Keratinocyte (primary cell): Measurements from ENCODE around the gene DDX51. TPM values are rescaled to one million over a fixed set of nuclear protein-coding genes. Genes with fewer than 3 reads are reported as not detected.

Experiments used
- DNase-seq: peaks from one replicate; pipeline ENCODE4 v3.0.0-alpha.2; 2011; ENCODE audit warnings: low read depth, missing footprints, low spot score
- FAIRE-seq: peaks from 2 replicates; lab custom pipeline; 2011; peaks lifted over from hg19 to GRCh38; lab: Jason Lieb, UNC
- H2AFZ ChIP-seq: 2 replicates; pipeline ENCODE4 v1.6.0; 2012; ENCODE audit warnings: low read length, control low read depth, inconsistent platforms; ENCODE audit not compliant: control insufficient read depth
- H3K27ac ChIP-seq: 2 replicates; pipeline ENCODE4 v1.5.1; 2011; ENCODE audit warnings: low read length; ENCODE audit not compliant: control insufficient read depth, insufficient read depth
- H3K27me3 ChIP-seq: 3 replicates; pipeline ENCODE4 v1.6.0; 2011; ENCODE audit warnings: low read length; ENCODE audit not compliant: control insufficient read depth, insufficient read depth; ENCODE audit errors: extremely low read depth
- H3K36me3 ChIP-seq, 2 experiments: 2 replicates in 1 of 2; 3 replicates in 1 of 2; pipeline ENCODE4 v1.5.1; 2011; ENCODE audit warnings: low read length in 2 of 2, mild to moderate bottlenecking in 1 of 2; ENCODE audit not compliant: control insufficient read depth in 2 of 2, insufficient read depth in 2 of 2; ENCODE audit errors: extremely low read depth in 1 of 2
- H3K4me1 ChIP-seq: 3 replicates; pipeline ENCODE4 v1.5.1; 2011; ENCODE audit warnings: low read length; ENCODE audit not compliant: control insufficient read depth, insufficient read depth; ENCODE audit errors: extremely low read depth
- H3K4me2 ChIP-seq: 3 replicates; pipeline ENCODE4 v1.6.0; 2011; ENCODE audit warnings: low read depth, low read length; ENCODE audit not compliant: control insufficient read depth, insufficient read depth; ENCODE audit errors: extremely low read depth
- H3K4me3 ChIP-seq, 3 experiments: fragments of 200-600 bp in 1 of 3; sonication (generic) in 1 of 3; 2 replicates in 2 of 3; 3 replicates in 1 of 3; pipeline ENCODE4 v1.5.1; 2011 to 2016; ENCODE audit warnings: low read length in 3 of 3, mild to moderate bottlenecking in 3 of 3, control low read depth in 2 of 3, inconsistent platforms in 1 of 3, low read depth in 1 of 3, mixed read lengths in 1 of 3, mixed run types in 1 of 3, moderate library complexity in 1 of 3; ENCODE audit not compliant: control insufficient read depth in 2 of 3, insufficient read depth in 2 of 3; ENCODE audit errors: extremely low read depth in 1 of 3
- H3K79me2 ChIP-seq: 2 replicates; pipeline ENCODE4 v1.6.0; 2012; ENCODE audit warnings: low read length; ENCODE audit not compliant: control insufficient read depth, insufficient read depth
- H3K9ac ChIP-seq: 3 replicates; pipeline ENCODE4 v1.6.0; 2011; ENCODE audit warnings: low read length; ENCODE audit not compliant: control insufficient read depth, insufficient read depth; ENCODE audit errors: extremely low read depth
- H3K9me1 ChIP-seq: 3 replicates; pipeline ENCODE4 v1.6.0; 2011; ENCODE audit warnings: low read length; ENCODE audit not compliant: control insufficient read depth, insufficient read depth; ENCODE audit errors: extremely low read depth
- H3K9me3 ChIP-seq: 2 replicates; pipeline ENCODE4 v1.5.1; 2012; ENCODE audit warnings: low read depth, low read length; ENCODE audit not compliant: control insufficient read depth
- H4K20me1 ChIP-seq: 3 replicates; pipeline ENCODE4 v1.6.0; 2011; ENCODE audit warnings: low read length; ENCODE audit not compliant: control insufficient read depth, insufficient read depth; ENCODE audit errors: extremely low read depth
- CTCF ChIP-seq, 3 experiments: IDR thresholded peaks in 1 of 3; conservative IDR thresholded peaks in 1 of 3; optimal IDR thresholded peaks in 1 of 3; 2 replicates in 2 of 3; 3 replicates in 1 of 3; pipeline versions ENCODE3 to v1.5.1; 2011; ENCODE audit warnings: low read length in 3 of 3, mild to moderate bottlenecking in 3 of 3, moderate library complexity in 2 of 3, control low read depth in 1 of 3, inconsistent platforms in 1 of 3; ENCODE audit not compliant: insufficient read depth in 2 of 3; ENCODE audit errors: extremely low read depth in 1 of 3
- EZH2 ChIP-seq: IDR thresholded peaks from one replicate; pipeline ENCODE4 v1.6.1; 2012; ENCODE audit warnings: inconsistent platforms, mild to moderate bottlenecking, low read length, moderate library complexity
- dilution Hi-C: fragments of 300-500 bp; cut with MboI; formaldehyde crosslinking; loops from one replicate; pipeline ENCODE4 v1.7.0; 2020; ENCODE audit warnings: low sequenced_read_pairs; ENCODE audit not compliant: extremely low pct_ligation_motif_present
- polyA plus RNA-seq, 5 experiments: library from polyadenylated mRNA; depleted of rRNA in 3 of 5; stranded (reverse) in 3 of 5; stranded (forward) in 1 of 5; unstranded in 1 of 5; fragments of >200 nt; gene quantifications; 1 replicate in 1 of 5; 2 replicates in 3 of 5; 3 replicates in 1 of 5; pipeline versions ENCODE4 v1.2.1 to v1.2.3, GENCODE V29; 2011 to 2012; ENCODE audit warnings: missing spikeins in 2 of 5, low read depth in 1 of 5, low replicate concordance in 1 of 5

Gene DDX51
- polyA plus RNA-seq, 1 donor (not counting 4 experiments of a cell fraction or from before 2014, with no cell fraction given) = 7.4 TPM

- no peaks in the 10 kb centered on the region for H3K27me3 ChIP-seq
These were observed 4.4 kb upstream of the DDX51 start for GRCh38 chr12:132148368-132149045.

GRCh38 chr12:132147423-132148367, 3.6 kb upstream of the DDX51 start:
- peaks cover 14% of the 10 kb centered on the region for H3K4me1 ChIP-seq
- FAIRE-seq (no peak), DNase-seq (no peak)
- TF ChIP-seq CTCF (optimal IDR thresholded peaks at IDR 0.05 in 1 of 3, IDR thresholded peaks at IDR 0.05 in 1 of 3, conservative IDR thresholded peaks at IDR 0.05 in 1 of 3; ENCODE audit: extremely low read depth in 1 of 3, insufficient read depth in 2 of 3, low read length in 3 of 3) (no peak), EZH2 (no peak)
- H3K27ac ChIP-seq = no peak overlapping the region
- no peak overlapping the region for H2AFZ ChIP-seq
- no peak overlapping the region for H3K4me3 ChIP-seq
- H3K9me3 ChIP-seq = no peaks in the 10 kb centered on the region
- dilution Hi-C loops = no loop called here
- H4K20me1 ChIP-seq = no peaks in the 10 kb centered on the region
- H3K79me2 ChIP-seq = peaks cover 34% of the 10 kb centered on the region
- H3K27me3 ChIP-seq = no peaks in the 10 kb centered on the region
- H3K36me3 ChIP-seq = peaks cover 0 to 3% of the 10 kb centered on the region in 2 experiments
- H3K4me2 ChIP-seq = no peak overlapping the region
- no peaks in the 10 kb centered on the region for H3K9me1 ChIP-seq
- H3K9ac ChIP-seq = no peak overlapping the region

More at GRCh38 chr12:132148368-132149045, 4.4 kb upstream of the DDX51 start:
- dilution Hi-C loops = no loop called here
- TF ChIP-seq CTCF (optimal IDR thresholded peaks at IDR 0.05 in 1 of 3, IDR thresholded peaks at IDR 0.05 in 1 of 3, conservative IDR thresholded peaks at IDR 0.05 in 1 of 3; ENCODE audit: extremely low read depth in 1 of 3, insufficient read depth in 2 of 3, low read length in 3 of 3) (no peak), EZH2 (no peak)
- Histone ChIP-seq H3K79me2 (peaks cover 26% of the 10 kb centered on the region), H3K4me1 (peaks cover 9% of the 10 kb centered on the region), H3K36me3 (peaks cover 0 to 3% of the 10 kb centered on the region in 2 experiments), H3K4me2 (no peak overlapping the region), H3K9ac (no peak overlapping the region), H2AFZ (no peak overlapping the region), H3K9me3 (no peaks in the 10 kb centered on the region), H3K27ac (no peak overlapping the region), H3K9me1 (no peaks in the 10 kb centered on the region), H4K20me1 (no peaks in the 10 kb centered on the region), H3K4me3 (no peak overlapping the region)
- DNase-seq = no peak
- no peak for FAIRE-seq
